Activated naive CD8-positive, alpha-beta T cell treated with anti-CD3 and anti-CD28 coated beads, Interleukin-2, amount 50 U/mL, for 16 hours (primary cell): ENCODE results near the gene OMD.

Experiments used
- DNase-seq: peaks from one replicate; pipeline ENCODE4 v3.0.0-alpha.2; 2020; ENCODE audit warnings: low read depth, low spot score

OMD gene

GRCh38 chr9:92369075-92369474 lies 55.2 kb downstream of the OMD start:
- no peak for DNase-seq
